D341Med (cell line): ENCODE results near the gene ANKRD44.
"Not testable (repeated sequence)": the region's sequence is repeated elsewhere in the genome, so short reads cannot be mapped to it uniquely, and the experiment has no call there.

Experiments
- DNase-seq: peaks from one replicate; pipeline ENCODE4 v3.0.0; 2012; ENCODE audit warnings: low spot score

The ANKRD44 gene

DNA sequence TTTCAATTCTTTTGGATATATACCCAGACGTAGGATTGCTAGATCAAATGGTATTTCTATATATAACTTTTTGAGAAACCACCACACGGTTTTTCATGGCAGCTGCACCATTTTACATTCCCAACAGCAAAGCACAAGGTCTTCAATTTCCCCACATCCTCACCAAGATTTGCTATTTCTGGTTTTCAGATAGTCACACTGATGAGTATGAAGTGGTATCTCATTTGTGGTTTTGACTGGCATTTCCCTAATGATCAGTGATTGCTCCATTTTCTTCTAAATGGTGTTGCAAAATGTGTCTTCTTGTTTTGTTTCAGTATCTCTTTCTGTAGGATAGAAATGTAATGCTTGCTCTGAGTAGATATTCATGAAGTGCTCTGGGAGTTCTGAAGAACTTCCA lies 52.0 kb downstream of the ANKRD44 start:
- DNase-seq = no peak

DNA sequence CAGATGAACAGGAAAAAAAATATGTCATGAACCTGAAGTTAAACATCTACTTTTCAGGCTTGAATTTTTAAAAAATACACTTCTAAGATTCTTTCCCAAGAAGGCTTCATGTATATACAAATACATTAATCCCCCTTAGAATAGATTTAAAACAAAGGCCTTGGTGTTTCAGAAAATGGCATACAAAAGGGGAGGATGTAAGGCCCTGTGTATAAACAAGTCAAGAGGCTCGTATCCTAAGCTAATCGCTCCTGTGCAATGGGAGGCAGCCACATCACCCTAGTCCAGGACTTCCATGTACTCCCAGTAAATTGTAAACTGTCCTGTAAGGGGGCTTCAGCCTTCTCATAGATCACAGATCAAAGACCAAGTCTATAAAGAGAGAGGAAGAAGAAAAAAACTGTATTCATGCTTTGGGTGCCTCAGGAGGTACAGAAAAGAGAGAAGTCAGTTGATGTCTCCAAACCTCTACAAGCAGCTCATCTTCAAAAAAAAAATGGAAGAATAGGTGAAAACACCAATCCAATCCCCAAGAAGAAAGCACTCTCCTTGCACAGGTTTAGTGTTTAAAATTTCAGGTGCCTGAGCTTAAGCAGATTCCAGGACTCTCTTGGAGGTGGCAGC lies 53.9 kb downstream of the ANKRD44 start:
- no peak for DNase-seq

- DNase-seq = no peak
These were observed 54.6 kb downstream of the ANKRD44 start for GRCh38 chr2:197256021-197256420.

DNA sequence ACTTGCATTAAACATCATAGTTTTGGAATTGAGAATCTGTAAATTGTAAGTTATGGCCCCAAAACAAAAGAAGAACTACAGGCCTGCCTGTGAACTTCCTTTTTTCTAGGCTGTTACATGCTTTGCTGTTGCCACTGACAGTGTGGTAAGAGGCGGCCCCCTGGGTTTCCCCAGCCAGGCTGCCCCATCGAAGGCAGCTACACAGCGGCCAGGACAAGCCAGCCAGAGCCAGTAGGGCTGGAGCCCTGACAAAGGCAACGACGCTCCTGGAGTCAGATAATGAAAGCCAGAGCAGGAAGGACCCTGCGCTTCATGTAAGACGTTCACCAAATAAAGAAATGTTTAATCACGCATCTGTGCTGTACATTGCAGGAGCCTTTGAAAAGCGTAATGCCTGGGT lies 55.0 kb downstream of the ANKRD44 start:
- no peak for DNase-seq

GRCh38 chr2:197254776-197255530 lies 55.6 kb downstream of the ANKRD44 start:
- DNase-seq = no peak

GRCh38 chr2:197251576-197251975 lies 59.0 kb downstream of the ANKRD44 start:
- no peak for DNase-seq

GRCh38 chr2:197251163-197251562 lies 59.4 kb downstream of the ANKRD44 start:
- no peak for DNase-seq

GRCh38 chr2:197250084-197250397 lies 60.5 kb downstream of the ANKRD44 start:
- DNase-seq = no peak

DNA sequence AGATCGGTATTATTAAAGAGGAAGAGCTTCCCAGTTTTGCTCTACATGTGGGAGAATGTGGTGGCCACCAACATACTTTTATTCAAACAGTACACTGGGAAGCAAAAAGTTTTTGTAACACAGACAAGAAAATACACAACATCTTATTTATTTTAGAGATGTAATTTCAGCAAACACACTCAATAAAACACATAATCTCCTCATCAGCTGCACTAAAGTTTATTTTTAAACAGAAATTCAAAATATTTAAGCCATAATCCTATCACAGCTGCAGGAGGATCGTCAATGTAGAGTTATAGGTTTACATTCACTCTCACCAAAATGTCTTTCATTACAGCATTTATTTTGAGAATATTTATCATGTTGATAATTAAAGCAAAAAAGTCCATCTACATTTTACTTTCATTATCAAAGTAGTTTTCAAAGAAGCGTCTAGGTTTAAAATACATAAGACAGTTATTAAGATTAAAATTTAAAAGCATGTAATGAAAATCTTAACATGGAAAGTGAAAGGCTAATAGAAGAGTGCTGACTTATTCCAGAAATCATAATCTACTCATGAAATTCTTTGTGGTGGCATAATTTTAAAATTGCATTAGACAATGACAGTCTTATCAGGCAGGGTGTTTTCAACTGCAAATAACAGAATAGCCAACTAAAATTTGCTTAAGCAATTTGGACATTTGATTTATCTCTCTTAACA lies 61.0 kb downstream of the ANKRD44 start:
- DNase-seq = no peak

GRCh38 chr2:197248623-197249022 lies 62.0 kb downstream of the ANKRD44 start:
- DNase-seq = no peak

DNA sequence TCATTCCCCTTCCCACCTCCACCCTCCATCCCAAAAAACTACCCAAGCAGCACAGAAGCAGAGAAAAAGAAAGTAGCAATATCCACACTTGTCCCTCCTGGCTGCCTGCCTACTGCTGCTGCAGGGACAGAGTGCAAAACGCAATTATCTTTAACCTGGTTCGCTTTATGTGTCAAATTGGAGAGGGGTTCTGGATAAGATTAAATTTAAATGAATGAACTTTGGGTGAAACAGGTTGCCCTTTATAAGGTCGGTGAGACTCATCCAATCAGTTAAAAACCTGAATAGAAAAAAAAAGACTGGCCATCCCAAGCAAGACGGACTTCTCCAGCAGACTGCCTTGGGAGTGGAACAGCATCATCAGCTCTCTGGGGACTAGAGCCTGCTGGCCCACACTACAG lies 62.6 kb downstream of the ANKRD44 start:
- DNase-seq = no peak

GRCh38 chr2:197247083-197247482 lies 63.5 kb downstream of the ANKRD44 start:
- DNase-seq = no peak

- DNase-seq = no peak
These were observed 64.5 kb downstream of the ANKRD44 start for GRCh38 chr2:197245829-197246804.

DNA sequence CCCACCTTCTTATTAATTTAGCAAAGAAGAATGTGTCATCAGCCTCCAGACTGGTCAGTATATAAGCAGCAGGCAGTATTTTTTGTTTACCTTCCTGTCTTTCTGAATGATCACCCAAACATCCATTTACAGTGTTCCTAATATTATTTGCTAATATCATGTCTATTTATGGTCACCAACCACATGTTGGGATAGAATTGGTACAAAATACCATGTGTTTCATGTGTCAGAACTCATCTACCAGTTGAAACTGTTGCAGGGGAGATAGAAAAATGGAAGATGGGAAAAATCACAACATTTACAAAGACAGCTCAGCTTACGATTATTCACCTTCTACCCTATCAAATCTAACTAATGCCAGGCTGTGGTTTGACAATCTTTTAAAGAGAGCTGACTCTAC lies 66.2 kb downstream of the ANKRD44 start:
- DNase-seq = no peak

DNA sequence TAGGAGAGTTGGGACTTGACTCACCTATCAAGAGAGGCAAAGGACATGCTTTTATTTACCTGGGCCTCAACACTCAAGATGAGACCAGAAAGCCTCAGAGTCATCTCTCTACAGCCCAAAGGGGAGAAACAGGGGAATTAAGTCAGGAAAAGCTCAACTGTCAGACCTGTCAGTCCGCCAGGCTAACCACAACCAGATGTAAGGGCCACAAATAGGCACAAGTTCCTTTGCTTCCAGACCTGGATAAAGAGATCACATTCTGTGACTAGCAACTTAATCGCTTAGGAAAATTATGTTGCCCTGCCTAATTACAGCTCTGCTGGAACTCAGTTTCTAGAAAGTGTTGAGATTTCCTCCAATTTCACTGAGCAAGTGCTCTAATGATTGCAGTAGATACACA lies 67.9 kb downstream of the ANKRD44 start:
- DNase-seq = no peak

DNA sequence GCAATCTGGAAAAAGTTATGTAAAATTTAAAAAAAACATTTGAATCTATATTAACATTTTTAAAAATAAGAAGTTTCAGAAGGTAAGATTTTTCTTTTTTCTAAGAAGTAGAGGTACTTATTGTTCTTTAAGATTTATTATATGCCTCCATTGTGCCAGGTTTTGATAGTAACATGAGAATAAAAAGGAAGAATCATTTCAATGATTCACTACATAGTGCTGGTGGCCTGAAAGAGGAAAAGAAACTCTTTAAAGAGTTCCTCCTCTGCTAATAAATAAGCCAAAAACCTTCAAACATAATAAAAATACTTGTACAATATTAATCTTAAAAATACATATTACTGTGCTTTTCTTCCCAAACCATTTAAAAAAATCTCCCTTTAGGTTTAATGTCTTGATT lies 69.0 kb downstream of the ANKRD44 start:
- DNase-seq = no peak

DNA sequence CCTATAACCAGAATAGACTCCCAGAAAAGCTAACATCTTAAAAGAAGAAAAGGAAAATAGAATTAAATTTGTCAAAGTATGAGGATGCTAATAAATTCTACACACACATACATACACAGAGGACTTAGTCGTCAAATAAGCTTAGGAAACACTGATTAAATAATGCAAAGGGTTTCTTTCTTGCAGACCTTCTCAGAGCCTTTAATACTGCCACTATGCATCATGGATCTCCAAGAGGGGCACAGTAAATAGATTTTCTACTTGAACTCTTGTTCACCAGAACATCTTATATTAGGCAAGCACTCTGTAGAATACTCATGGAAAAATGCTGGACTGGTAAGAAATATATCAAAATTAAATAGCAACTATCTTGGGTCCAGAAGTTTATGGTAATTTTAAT lies 69.4 kb downstream of the ANKRD44 start:
- DNase-seq = no peak

GRCh38 chr2:197240421-197241041 lies 70.0 kb downstream of the ANKRD44 start:
- DNase-seq = no peak

GRCh38 chr2:197240018-197240417 lies 70.6 kb downstream of the ANKRD44 start:
- DNase-seq = not testable (repeated sequence)

- no peak for DNase-seq
These were observed 71.1 kb downstream of the ANKRD44 start for GRCh38 chr2:197239434-197239833.

- no peak for DNase-seq
These were observed 72.6 kb downstream of the ANKRD44 start for GRCh38 chr2:197238043-197238365.
